GM21619 (cell line): ENCODE data around the gene FOXL3.
"Not testable (repeated sequence)": the region's sequence is repeated elsewhere in the genome, so short reads cannot be mapped to it uniquely, and the experiment has no call there.

Source experiments
- ATAC-seq: cut with Tn5 transposase; IDR thresholded peaks from one replicate; pipeline ENCODE4 v1.9.1; 2021; ENCODE audit not compliant: unreplicated experiment

FOXL3 gene

DNA sequence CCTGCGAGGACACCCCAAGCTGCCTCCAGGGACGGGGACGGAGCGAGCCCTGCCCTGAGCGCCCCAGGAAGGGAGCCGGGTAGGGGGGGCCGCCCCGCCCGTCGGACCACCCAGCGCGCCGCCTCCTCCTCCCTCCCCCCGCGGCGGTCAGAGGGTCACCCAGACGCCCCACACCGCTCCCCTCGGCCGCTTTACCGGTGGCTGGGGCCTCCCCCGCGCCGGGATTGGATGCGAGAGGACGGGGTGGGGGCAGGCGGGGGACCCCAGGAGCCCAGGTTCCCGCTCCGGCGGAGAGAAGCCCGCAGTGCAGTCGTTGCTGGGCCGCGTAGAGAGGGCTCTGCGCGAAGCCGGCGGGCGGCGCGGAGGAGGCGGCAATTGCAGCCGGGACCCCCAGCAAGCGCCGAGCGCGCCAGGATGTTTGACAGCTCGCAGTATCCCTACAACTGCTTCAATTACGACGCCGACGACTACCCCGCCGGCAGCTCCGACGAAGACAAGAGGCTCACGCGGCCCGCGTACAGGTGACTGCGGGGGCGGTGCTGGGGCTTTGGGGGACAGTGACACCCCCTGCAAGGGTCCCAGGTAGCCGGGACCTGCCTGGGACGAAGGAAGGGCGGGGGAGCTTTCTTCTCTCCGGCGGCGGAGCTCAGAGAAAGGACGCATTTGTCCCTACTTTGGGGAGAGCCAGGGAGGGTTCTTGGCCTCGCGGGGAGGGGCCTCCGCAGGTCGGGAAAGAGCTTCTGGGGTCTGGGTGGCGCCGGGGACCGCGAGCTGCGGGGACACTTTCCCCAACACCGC, at the start of gene FOXL3:
Gene FOXL3 (plus strand): TSS at position 415 of the 798 bp plus-strand sequence. CDS start 0 bp downstream, at position 415.
- ATAC-seq: no peak

DNA sequence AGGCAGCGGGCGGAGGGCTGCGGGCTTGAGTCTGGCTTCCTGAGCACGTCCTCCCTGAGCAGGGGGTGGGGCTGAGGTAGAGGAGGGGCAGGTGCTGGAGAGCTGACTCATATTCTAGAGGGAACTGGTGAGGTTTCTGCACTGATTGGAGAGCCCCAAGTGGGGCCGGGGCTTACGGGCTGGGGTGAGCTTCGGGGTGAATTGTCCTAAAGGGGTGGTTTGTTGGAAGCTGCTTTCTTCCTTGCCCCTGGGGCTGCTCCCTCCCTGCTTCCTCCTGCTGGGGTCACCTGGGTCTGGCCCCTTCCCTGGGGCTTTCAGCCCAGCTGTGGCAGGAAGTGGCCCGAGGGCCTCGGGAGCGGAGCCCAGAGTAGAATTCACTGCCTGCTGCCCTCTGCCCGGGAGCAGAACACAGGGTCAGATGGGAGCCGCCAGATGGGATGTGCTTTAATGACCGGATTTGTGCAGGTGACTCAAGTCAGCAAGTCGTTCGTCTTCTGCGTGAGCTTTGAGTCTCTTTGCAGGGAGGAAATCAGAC, 49.0 kb upstream of the FOXL3 start:
- no peak for ATAC-seq

DNA sequence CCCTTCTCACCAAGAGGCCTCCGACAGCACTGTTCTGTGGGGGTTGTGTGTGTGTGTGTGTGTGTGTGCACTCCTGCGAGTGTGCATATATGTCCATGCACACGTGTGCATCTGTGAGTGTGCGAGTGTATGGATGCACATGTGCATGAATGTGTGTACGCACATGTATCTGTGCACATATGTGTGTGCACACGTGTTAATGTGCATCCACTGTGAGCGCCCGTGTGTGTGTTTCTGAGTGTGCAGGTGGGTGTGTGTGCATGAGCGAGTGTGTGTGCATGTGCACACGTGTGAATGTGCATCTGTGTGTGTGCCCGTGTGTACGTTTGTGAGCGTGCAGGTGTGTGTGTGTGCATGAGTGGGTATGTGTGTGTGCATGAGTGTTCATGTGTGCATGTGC, 48.5 kb upstream of the FOXL3 start:
- no peak for ATAC-seq

GRCh38 chr7:242826-243579, 47.0 kb upstream of the FOXL3 start:
- not testable (repeated sequence) for ATAC-seq

DNA sequence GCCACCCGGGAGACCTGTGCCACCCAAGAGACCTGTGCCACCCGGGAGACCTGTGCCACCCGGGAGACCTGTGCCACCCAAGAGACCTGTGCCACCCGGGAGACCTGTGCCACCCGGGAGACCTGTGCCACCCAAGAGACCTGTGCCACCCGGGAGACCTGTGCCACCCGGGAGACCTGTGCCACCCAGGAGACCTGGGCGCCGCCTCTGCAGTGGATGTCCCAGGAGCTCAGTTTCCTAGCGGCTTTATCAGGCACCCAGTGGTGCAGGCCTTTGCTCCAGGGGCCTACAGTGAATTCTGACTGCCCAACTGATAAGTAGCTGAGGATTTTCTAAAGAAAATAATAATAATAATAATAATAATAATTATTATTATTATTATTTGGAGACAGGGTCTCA, 46.4 kb upstream of the FOXL3 start:
- not testable (repeated sequence) for ATAC-seq

GRCh38 chr7:244974-245373, 45.0 kb upstream of the FOXL3 start:
- no peak for ATAC-seq

DNA sequence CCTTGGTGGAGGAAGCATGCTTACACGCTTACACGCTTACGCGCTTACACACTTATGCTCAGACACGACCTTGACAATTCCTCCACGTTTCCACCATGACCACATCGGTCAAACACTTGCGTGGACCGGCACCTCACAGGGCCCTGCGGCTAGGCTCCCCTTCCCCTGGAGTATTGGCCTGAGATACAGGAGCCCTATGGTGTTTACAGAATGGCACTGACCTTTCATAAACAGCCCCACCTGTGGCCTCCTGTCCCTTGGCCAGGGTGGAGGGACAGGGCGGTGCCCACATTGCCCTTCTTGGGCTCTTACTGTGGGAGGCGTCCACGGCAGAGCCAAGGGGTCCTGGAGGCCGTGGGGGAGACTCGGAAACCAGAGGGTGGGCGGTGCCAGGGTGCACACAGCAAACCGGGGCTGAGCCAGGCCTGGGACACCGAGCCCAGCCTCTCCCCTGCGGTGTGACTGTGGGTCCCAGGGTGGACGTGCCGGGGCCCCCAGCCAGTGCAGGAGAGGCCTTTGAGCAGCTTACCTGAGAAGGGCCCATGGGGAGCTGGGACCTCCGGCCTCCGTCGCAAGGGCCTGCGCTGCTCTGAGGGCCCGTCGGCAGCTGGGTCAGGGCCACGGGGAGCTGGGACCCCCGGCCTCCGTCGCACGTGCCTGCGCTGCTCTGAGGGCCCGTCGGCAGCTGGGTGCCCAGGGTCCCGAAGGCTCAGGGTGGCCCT, 44.2 kb upstream of the FOXL3 start:
- ATAC-seq: no peak

GRCh38 chr7:246451-246850, 43.5 kb upstream of the FOXL3 start:
- ATAC-seq: no peak

DNA sequence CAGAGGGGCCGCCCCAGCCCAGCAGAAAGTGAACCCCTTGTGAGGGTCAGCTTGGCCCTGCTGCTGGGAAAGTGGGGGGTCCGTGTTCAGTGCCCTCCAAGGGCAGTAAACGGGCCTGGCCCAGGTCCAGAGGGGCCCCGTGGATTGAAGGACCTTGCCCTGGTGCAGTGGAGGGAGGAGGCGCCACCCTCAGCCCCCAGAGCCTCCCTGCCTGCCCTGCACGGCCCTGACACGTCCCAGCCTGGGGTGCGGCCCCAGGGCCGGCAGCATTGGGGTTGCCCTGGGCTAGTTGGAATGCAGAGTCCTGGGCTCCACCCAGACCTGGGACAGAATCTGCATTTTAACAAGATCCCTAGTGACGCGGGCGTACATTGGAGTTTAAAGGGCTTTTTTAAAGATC, 42.8 kb upstream of the FOXL3 start:
- ATAC-seq: no peak

- ATAC-seq: no peak
Measured at GRCh38 chr7:247636-248035, 42.3 kb upstream of the FOXL3 start.

DNA sequence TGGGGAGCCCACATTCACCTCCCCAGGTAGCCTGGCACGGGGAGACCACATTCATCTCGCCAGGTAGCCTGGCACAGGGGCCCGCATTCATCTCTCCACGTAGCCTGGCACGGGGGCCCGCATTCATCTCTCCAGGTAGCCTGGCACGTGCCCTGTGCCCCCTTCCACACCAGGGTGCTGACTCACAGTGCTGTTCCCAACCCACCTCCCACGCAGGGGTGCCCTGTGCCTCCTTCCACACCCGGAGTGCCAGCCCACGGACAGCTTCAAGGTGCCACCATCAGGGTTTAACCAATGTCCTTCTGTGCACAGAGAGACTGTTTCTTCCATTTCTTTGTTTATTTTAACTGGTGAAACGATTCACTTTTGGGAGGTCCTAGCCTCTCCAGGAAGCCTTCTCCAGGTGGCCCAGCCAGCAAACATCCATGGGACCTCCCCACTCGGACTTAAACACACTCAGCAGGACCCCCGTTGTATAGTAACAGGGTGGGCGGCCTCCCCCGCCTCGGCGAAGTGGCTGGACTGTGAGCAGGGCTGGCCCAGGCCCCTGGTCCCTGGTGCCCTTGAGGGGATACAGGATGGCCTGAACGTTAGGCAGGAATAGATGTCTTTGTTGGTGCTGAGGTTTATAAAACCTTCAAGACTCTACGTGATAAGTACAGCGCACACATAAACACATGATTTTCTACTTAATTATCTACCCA, 41.1 kb upstream of the FOXL3 start:
- ATAC-seq: no peak

- ATAC-seq: no peak
Measured at GRCh38 chr7:249989-250388, 40.0 kb upstream of the FOXL3 start.

- ATAC-seq: no peak
Measured at GRCh38 chr7:250523-250922, 39.4 kb upstream of the FOXL3 start.

DNA sequence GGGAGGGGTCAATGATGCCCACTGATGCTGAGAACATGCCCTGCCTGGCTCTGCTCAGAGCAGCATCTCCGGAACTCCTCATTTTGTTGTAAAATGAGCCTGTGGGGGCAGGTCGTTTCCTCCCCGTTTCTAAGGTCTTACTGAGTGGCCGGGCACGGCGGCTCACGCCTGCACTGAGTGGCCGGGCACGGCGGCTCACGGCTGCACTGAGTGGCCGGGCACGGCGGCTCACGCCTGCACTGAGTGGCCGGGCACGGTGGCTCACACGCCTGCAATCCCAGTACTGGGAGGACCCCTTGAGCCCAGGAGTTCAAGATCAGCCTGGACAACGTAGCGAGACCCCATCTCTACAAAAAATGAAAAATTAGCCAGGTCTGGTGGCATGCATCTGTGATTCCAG, 39.0 kb upstream of the FOXL3 start:
- no peak for ATAC-seq

DNA sequence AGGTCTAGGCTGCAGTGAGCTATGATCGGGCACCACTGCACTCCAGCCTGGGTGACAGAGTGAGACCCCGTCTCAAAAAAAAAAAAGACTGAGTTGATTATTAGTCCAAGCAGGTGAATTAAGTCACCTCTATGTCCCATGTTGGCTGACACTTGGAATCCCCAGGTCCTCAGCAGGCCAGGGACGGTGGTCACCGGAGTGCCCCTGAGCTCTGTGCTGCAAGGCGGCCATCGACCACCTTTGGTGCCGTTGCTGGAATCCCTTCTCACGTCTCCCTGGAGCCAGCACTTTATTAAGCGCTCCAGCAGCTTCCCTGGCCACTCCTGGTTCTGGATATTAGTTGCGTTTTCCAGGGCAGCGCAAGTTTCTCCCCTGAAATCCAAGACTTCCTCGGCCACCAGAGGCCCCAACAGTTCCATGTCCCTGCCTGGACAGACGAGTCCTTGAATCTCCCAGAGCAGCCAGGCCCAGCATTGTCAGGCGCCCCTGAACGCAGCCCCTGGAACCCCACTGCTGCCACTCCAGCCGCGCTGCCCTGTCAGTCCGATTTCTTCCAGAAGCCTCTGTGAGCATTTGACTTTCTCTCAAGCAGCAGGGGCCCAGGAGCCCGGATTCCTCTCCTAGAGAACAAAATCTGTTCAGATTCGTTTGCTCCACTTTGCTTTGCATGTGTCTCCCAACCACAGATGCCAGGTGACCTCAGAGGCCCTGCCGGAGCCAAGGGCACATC, 38.4 kb upstream of the FOXL3 start:
- no peak for ATAC-seq

- ATAC-seq: no peak
Measured at GRCh38 chr7:252216-252965, 37.6 kb upstream of the FOXL3 start.

GRCh38 chr7:252981-253380, 37.0 kb upstream of the FOXL3 start:
- ATAC-seq: no peak

GRCh38 chr7:253581-254336, 36.2 kb upstream of the FOXL3 start:
- no peak for ATAC-seq
